SK-N-SH (cell line): ENCODE measurements around the gene KRCC1.

Experiments
- CTCF ChIP-seq: fragments of 200-600 bp; sonication (generic); IDR thresholded peaks from 2 replicates; pipeline ENCODE4 v1.6.1; 2017; ENCODE audit warnings: antibody characterized with exemption, mild to moderate bottlenecking, moderate library complexity
- FOXM1 ChIP-seq: IDR thresholded peaks from 2 replicates; pipeline ENCODE4 v1.4.0; 2012; ENCODE audit warnings: low read depth, mild to moderate bottlenecking
- GABPA ChIP-seq: IDR thresholded peaks from 2 replicates; pipeline ENCODE4 v1.4.0; 2012; ENCODE audit warnings: low read depth, mild to moderate bottlenecking
- IRF3 ChIP-seq: fragments of 150-350 bp; IDR thresholded peaks from 2 replicates; pipeline ENCODE4 v1.6.1; 2016; ENCODE audit warnings: mild to moderate bottlenecking, low read depth, low read length
- JUND ChIP-seq: IDR thresholded peaks from 2 replicates; pipeline ENCODE4 v1.4.0; 2012
- MXI1 ChIP-seq: IDR thresholded peaks from 2 replicates; pipeline ENCODE4 v1.6.1; 2012; ENCODE audit warnings: mild to moderate bottlenecking, low read depth, low read length, improper control_type of control experiment
- SMC3 ChIP-seq: IDR thresholded peaks from 2 replicates; pipeline ENCODE4 v1.6.1; 2012; ENCODE audit warnings: low read depth, low read length, improper control_type of control experiment
- USF1 ChIP-seq: IDR thresholded peaks from 2 replicates; pipeline ENCODE4 v1.4.0; 2012; ENCODE audit warnings: low read depth, borderline replicate concordance

GRCh38 chr2:88074854-88075292, 19.3 kb upstream of the KRCC1 start:
- TF ChIP-seq CTCF: no peak
- TF ChIP-seq USF1: no peak
- TF ChIP-seq FOXM1: no peak
- TF ChIP-seq IRF3: no peak
- TF ChIP-seq SMC3: no peak
- no peak for TF ChIP-seq GABPA
- TF ChIP-seq MXI1: no peak
- peak; percentile 62 for TF ChIP-seq JUND
